ENCODE data around the gene TBPL1.
"Not testable (repeated sequence)": the region's sequence is repeated elsewhere in the genome, so short reads cannot be mapped to it uniquely, and the experiment has no call there.

TBPL1 gene

DNA sequence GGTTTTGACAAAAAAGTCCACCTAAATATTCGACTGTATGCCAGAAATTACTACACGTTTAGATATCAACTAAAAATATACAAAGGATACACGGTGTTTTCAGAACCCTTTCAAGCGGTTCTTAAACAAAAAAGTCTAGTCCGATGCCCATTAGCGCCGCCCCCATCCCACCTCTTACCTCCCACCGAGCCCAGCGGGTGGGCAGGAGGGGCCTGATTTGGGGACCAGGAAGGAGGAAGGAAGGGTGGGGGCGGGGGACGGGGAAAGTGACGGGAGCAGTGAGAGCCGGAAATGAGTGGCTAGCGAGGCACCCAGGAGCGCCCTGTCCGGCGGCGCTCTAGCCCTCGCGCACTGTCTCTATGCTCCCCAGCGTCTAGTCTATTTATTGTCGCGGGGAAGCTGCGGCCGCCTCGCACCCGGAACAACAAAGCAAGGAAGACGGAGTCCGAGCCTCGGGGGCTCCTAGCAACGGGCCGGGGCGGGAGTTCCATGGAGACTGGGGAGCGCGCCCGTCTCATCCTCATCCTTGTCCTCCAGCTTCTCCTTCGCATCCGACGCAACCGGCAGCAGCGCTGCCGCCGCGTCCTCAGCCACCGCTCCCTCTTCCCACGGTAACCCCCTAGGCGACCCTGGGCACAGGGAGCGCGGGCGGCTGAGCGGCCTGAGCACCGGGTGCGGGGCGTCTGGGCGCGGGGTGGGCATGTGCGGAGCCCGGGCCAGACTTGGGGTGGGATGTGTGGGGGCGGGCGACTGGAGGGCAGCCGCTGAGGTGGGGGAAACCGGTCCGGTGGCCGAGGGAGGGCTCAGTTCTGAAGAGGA lies at the start of gene TBPL1:
Gene TBPL1 (plus strand): TSS at position 410 of the 819 bp plus-strand sequence. CDS start 26,902 bp downstream, outside the sequence.
- DNase-seq, result peak; percentile 95 to 98

DNA sequence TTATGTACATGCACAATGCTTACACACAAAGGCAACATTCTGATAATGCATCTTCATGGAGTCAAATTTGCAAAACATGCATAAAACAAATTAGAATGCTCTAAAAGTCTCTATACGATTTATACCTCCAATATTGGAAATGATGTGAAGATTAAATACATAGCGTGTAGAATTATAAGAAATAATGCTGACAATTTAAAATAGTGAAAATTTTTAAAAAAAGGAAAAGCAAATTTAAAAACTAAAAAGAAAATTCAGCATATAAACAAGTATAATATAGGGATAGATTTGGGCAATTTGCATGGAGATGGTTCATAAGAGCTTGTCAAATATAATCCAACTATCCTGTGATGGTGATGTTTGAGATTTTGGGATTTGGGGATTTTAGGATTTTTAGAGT lies 49.2 kb upstream of the TBPL1 start:
- DNase-seq, result no peak

DNA sequence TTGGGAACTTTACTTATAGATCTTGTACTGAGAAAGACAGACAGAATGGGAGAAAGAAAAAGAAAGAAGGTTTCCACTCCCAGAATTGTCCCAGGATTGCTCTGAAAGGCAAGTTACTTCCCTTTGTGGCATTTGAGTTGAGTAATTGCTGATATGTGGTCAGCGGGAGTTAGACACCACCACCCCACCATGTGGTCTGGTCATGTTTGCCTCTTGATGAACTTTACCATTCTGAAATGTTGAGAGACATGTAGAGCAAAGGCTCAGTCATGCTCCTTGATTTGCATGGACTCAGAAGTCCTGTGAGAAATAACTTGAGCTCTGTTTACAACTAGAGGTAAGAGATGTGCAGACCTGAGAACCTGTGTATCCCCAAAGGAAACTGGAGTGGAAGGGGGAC lies 47.0 kb upstream of the TBPL1 start:
- no peak for DNase-seq

DNA sequence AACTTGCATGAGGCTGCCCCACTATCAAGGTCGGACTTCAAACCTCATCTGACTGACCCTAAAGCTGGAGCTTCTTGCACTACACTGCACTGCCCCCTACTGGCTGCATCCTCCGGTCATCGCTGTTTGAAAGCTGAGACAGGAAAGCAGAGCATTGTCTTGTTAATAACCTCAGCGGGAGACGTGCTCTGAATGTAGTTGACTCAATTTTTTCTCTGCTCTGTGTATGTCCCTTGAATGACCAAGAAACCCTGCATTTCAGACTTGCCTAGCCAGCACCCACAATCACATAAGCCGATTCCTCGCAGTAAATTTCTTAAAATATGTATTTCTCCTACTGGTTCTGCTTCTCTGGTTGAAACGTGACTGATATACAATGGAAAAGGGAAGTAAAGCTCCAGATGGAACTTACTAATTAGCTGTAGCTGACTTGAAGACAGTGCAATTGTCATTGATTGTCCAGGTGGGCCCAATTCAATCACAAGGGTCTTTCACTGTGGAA lies 36.3 kb upstream of the TBPL1 start:
- peak; percentile 49 to 91 for DNase-seq

DNA sequence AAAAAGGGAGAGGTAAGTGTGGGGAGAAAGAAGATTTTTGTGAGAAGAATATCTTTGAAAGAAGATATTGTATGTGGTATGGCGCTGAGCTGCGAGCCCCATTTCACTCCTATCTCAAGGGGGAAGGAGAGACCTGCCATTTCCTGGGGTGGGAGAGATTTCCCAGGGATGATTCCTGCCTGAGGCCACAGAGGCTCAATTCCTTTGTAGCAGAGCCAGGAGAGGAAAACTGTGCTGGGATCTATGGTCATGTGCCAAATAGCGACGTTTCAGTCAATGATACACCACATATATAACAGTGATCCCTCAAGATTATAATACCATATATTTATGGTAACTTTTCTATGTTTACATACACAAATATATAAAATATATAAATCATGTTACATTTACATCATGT lies 35.2 kb upstream of the TBPL1 start:
- no peak for DNase-seq

DNA sequence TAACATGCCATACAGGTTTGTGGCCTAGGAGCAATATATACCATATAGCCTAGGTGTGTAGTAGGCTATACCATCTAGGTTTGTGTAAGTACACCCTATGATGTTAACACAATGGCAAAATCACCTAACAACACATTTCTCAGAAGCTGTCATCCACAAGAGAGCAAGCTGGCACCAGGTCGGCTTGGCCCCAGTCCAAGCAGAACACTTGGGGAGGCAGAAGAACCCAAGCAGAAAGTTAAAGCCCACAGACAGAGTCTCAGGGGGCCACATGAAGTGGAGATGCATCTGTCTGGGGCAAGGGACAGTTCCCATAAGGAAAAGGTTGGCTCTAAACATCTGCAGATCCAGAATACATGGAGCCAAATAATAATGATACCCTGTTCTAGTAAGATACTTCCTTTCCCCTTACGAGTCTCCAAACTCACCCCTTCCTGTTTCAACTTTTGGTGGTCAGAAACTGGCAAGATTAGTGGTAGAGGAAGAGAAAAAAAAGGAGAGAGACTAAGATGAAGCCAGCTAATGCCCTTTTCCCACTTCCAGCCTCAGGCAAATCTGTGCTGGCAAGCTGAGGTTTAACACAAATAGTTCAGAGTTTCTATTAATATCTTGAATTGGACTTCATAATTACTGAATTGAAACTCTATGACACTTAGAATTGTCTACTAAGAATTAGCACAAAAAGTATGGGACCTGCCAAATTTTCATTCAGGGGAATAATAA lies 34.7 kb upstream of the TBPL1 start:
- DNase-seq, result no peak

DNA sequence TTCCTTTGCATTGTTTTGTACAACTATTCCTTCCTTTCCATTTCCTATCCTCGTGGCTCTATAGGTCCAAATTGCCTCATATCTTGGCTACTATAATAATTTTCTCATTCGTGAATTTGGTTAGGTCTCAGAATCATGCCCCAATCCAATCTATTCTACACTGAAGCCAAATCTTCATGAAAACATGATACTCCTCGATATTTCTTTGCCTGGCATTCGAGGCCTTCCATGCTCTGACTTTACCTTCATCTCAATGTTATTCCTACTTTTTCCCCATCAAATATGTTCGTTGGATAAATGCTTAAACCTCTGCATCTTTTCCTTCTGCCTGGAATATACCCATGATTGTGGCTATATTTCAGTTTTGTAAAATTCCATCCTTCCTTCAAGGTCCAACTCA lies 33.7 kb upstream of the TBPL1 start:
- no peak for DNase-seq

DNA sequence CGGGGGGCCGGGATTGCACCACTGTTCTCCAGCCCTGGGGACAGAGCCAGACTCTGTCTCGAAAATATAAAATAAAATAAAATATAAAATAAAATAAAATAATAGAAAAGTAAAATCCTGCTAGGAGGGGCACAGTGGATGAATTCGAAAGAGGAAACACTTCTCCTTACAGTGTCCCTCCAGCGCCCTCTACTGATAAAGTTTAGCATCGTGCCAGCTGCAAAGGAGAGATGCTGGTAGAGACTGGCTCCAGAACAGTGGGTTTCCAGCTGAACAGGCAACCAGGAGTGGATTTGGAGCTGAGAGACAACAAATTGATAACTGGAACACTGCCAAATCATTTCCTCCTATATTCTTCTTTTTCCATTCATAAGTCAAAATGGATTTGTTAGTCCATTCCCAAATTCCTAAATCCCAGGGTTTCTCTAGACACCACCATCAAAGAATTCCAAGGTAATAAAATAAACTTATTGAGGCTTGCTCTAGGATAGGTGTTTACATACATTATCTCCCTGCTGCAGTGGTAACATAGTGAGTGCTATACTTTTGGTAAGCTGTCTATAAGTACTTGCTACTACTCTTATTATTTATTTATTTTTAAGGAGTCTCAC lies 31.7 kb upstream of the TBPL1 start:
- DNase-seq, result peak; percentile 42 to 86

DNA sequence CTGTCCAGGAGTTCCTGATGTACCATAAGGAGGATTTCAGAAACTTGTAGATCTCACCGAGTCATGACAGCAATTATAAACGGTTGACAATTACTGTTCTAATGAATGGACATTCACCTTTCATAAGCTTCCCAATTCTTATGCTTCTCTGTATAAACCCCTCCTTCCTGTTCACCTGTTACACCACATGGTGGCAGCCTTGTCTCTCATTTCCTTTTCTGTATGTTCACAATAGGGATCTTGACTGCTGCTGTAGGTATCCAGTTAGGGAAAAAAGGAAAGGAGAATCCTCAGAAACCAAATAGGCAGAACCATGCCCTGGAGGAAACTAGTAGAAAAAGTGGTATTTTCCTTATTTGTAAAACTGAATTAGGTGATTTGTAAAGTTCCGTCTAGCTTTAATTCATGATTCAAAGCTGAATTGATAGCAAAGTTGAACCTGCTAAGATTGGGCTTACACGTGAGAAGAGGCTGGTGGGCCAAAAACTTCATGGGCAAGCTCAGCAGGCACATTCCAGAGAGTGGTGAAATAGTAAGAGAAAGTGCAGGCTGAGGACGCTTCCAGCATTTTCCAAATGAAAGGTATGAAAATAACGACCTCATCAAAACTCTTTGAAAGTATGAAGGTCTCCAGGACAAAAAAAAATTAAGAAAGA lies 29.0 kb upstream of the TBPL1 start:
- peak; percentile 63 to 81 for DNase-seq

DNA sequence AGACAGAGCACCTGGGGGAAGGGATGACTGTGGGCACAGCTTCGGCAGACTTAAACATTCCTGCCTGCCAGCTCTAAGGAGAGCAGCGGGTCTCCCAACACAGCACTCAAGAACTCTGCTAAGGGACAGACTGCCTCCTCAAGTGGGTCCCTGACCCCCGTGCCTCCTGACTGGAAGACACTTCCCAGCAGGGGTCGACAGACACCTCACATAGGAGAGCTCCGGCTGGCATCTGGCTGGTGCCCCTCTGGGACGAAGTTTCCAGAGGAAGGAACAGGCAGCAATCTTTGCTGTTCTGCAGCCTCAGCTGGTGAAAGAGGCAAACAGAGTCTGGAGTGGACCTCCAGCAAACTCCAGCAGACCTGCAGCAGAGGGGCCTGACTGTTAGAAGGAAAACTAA lies 21.8 kb upstream of the TBPL1 start:
- not testable (repeated sequence) for DNase-seq

DNA sequence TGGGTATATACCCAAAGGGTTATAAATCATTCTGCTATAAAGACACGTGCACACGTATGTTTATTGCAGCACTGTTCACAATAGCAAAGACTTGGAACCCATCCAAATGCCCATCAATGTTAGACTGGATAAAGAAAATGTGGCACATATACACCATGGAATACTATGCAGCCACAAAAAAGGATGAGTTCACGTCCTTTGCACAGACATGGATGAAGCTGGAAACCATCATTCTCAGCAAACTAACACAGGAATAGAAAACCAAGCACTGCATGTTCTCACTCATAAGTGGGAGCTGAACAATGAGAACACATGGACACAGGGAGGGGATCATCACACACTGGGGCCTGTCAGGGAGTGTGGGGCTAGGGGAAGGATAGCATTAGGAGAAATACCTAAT lies 16.7 kb upstream of the TBPL1 start:
- DNase-seq, result not testable (repeated sequence)

DNA sequence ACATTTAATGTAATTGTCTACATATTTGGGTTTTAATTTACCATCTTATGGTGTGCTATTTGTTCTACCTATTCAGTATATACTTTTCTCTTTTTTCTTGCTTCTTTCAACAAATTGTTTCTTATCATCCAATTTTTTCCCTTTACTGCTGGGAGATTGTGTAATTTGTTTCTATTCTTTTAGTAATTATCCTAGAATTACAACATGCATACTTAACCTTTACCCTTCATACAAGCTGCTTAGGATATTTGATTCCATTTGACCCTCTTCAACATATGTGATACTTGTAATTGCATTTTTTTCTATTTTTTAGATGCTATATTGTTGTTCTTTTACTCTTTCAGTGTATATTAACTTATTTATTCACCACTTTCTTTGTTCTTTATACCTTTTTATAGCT lies 15.1 kb upstream of the TBPL1 start:
- DNase-seq, result no peak

DNA sequence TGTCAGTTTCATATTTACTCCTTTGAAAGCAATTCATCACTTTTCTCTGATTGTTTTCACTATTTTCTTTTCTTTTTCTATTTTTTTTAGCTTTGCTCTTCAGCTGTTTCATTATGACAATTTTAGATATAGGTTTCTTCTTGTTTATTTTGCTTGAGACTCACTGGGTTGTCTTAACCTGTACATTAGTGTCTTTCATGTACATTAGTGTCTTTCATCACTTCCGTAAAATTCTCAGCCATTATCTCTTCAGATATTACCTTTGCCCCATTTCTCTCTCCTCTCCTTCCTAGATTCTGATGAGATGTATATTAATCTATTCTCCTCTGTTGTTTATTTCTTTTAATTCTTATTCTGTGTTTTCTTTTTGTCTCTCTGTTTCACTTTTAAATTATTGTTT lies 14.5 kb upstream of the TBPL1 start:
- no peak for DNase-seq

DNA sequence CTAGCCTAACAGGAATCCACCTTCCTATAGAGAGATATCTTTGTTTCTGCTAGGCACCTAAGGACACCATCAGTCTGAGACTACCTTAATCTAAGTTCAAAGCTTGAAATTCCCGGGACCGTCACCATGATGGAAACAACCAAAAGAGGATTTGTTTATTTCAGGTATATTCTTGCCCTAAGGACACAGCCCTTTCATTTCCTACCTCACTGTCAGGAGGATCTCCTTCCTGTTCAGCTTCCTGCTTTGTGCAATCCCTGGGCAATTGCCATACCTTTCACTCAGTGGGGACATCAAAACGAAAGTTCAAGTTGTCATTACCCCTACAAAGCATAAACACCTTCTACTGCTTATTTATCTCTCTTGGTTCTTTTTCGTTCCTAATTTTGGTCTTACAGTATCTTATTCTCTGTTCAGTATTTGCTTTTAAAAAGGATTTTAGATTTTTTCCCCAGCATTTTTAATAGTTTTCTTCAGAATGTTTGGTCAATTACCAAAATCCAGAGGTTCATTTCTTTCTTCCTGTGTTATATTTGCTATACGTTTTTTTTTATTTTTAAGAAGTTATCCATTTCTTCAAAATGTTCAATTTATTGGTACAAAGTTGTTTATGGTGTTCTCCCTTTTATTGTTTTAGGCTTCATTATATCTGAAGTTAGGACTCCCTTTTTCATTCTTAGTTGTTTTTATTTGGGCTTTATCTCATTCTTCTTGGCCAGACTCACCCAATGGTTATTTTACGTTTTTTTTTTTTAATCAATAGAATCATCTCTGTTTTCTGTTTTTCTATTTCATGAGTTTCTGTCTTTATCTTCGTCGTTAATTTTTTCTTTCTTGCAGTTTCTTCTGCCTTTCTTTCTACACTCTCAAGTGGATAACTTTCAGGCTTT lies 13.0 kb upstream of the TBPL1 start:
- DNase-seq, result no peak

DNA sequence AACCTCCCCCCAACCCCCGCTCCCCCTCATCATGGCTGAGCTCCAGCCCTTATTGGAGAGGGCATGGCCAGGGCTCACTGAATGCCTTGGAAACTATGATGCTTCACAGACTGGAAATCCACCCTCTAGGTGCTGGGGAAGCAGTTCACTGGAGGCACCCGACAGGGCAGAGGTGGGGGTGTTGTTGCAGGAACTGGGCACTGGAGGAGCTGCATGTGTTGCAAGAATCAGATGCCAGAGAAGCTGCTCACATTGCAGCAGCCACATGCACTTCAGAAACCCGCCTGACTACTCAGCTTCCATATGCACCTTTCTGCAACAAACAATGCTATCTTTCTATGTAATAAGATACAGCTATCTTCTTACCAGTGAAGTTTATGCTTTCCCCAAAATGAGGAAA lies 7.9 kb upstream of the TBPL1 start:
- no peak for DNase-seq

DNA sequence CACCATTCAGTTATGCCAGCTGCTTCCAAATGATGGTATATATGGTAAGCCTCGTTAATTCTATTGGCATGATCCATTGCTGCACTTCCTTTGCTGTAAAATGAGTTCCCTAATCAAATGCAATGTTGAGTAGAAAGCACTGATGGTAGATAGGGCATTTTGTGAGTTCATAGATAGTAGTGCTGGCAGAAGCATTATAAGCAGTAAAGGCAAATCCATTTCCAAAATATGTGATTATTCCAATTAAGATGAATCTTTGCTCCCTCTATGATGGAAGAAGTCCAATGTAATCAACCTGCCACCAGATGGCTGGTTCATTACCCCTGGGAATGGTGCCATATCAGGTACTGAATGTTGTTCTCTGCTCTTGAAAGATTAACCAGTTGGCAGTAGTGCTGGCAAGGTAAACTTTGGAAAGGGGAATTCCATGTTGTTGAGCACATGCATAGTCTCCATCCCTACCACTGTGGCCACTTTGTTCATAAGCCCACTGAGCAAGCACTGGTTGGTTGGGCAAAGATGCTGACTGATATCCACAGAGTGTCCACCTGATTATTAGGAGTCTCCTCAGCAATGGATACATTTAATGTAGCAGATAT lies 5.6 kb upstream of the TBPL1 start:
- no peak for DNase-seq

DNA sequence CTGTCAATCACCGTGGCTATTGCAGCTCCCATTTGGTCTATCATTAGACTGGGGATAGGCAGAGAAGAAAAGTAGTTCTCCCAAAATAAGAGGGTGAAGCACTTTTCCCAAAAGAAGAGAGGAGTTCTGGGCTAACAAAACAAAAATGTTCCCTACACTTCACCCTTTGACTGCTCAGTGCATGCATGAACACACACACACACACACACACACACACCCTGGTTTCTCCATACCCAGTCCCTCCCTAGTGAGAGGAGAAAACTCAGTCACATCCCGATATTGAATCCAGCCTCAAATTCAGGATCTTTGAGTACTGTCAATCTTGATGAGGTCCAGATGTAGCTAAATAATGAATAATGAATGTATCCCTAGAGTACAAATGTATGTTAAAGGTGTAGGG lies 4.6 kb upstream of the TBPL1 start:
- no peak for DNase-seq

DNA sequence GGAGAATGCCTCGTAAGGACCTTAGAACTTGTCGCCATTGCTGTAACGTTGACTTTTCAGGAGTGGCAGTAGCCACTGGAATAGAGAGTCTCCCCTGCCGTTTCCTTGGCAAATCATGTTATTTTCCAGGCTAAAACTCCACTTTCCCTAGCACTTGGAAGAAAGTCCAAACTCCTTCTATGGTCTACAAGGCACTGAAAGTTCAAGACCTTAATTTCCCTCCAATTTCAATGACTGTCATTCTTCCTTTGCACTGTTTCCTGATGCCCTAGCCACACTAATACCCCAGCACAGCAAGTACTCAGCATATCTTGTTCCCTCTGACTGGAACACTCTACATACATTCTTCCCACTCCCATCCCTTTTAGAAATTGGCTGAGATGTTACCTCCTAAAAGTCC lies 1.8 kb upstream of the TBPL1 start:
- DNase-seq, result no peak

DNA sequence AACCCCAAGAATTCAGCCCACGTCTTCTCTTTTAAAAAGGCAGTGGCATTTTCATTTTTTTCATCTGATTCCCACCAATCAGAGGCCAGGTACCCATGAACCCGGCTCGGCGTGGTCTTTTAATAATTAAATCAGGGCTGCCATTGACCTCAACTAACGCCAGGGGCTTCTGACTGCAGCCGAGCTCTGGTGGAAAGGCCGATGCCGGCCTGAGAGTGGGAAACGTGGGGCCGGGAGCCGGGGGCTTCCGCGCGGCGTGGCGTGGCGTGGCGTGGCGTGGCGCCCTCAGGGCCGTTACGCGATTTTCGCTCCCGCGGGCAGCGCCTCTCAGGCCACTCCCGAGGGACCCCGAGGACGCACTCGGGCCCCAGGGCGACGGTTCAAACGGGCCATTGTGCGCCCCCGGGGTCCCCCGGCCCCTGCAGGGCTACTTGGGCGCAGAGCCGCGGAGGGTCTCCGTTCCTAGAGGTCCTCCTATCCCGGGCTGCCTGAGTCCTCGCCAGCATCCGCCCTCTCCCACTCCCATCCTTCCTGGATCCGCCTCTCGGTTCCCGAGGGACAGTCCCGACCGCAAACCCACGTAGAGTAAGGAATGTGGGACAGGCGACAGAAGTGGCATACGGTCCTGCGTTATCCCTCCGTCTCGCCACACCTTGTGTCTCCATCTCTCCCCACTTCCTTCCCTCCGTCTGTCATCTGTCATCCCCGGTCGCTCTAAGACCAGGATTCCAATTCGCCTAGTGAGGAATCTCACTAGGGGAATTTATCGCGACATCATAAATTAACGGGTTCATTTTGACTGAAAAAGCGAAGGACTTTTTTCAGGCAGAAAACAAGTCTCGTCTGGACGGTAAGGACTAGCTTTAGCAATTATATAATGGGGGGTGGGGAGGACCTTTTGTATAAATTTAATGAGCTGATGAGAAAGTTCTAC lies 876 bp upstream of the TBPL1 start:
- DNase-seq, result peak; percentile 66 to 79

DNA sequence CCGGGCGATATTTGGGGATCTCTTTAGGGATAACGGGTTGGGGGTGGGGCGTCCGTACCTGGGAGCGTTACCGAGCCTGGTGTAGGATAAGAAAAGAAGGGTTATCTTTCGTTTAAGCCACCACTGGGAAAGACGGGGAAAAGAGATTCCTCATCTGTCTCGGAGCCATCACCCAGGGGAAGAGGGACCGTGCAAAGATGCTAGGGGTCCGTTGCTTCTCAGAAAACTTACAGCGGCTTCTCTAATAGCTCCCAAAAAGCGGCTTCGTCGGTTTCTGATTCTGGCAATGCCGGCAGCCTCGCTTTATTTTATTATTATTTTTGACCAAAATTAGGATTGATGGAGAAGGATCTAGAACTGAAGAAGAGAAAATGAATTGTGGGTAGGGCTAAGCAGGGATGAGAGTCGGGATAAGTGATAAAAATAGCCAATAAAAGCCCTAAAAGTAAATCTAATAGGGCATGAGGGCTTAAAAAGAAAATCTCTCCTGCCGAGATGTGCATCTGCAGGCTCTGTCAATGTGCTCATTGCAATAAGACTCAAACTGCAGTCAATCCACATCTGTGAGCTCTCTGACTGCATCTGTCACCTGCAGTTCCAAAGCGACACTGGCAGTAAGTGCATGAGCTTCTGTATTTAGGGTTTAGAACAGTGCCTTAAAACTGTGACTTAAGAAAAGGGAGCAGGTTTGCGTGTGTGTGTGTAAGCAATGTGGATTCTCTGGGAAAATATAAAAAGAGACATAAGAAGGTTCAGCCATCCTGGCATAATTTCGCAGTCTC lies 801 bp downstream of the TBPL1 start:
- DNase-seq, result peak in 1 of 2 experiments; percentile 49

Measured in NCI-H526 (cell line).